ENCODE measurements around the gene KCNAB1.

The KCNAB1 gene

GRCh38 chr3:156140001-156140595 lies 19.7 kb downstream of the KCNAB1 start:
- DNase-seq: no peak

GRCh38 chr3:156142702-156143101 lies 22.3 kb downstream of the KCNAB1 start:
- DNase-seq: no peak

GRCh38 chr3:156143136-156143535 lies 22.8 kb downstream of the KCNAB1 start:
- no peak for DNase-seq

- no peak for DNase-seq
Measured at GRCh38 chr3:156144060-156144459, 23.7 kb downstream of the KCNAB1 start.

- DNase-seq: no peak
Measured at GRCh38 chr3:156145866-156146265, 25.5 kb downstream of the KCNAB1 start.

GRCh38 chr3:156148345-156148945 lies 28.1 kb downstream of the KCNAB1 start:
- no peak for DNase-seq

- no peak for DNase-seq
Measured at GRCh38 chr3:156148946-156149381, 28.6 kb downstream of the KCNAB1 start.

GRCh38 chr3:156149876-156150275 lies 29.5 kb downstream of the KCNAB1 start:
- DNase-seq: no peak

GRCh38 chr3:156150434-156151066 lies 30.2 kb downstream of the KCNAB1 start:
- peak in 1 of 2 donors; percentile 15 for DNase-seq

- DNase-seq: peak; percentile 46 to 47
Measured at GRCh38 chr3:156151824-156152428, 31.5 kb downstream of the KCNAB1 start.

- no peak for DNase-seq
Measured at GRCh38 chr3:156158656-156159295, 38.4 kb downstream of the KCNAB1 start.

GRCh38 chr3:156160647-156161046 lies 40.3 kb downstream of the KCNAB1 start:
- DNase-seq: no peak

- no peak for DNase-seq
Measured at GRCh38 chr3:156161172-156161571, 40.8 kb downstream of the KCNAB1 start.

- DNase-seq: no peak
Measured at GRCh38 chr3:156163848-156164247, 43.5 kb downstream of the KCNAB1 start.

GRCh38 chr3:156166808-156167207 lies 46.4 kb downstream of the KCNAB1 start:
- no peak for DNase-seq

GRCh38 chr3:156170571-156170970 lies 50.2 kb downstream of the KCNAB1 start:
- no peak for DNase-seq

- no peak for DNase-seq
Measured at GRCh38 chr3:156171281-156172267, 51.2 kb downstream of the KCNAB1 start.

GRCh38 chr3:156172536-156172935 lies 52.2 kb downstream of the KCNAB1 start:
- no peak for DNase-seq

GRCh38 chr3:156174229-156174847 lies 54.0 kb downstream of the KCNAB1 start:
- DNase-seq: no peak

GRCh38 chr3:156175570-156175969 lies 55.2 kb downstream of the KCNAB1 start:
- no peak for DNase-seq

GRCh38 chr3:156176048-156176447 lies 55.7 kb downstream of the KCNAB1 start:
- no peak for DNase-seq

All from stimulated activated CD4-positive, alpha-beta T cell treated with anti-CD3 and anti-CD28 coated beads, Interleukin-2, amount 100 ng/mL, for 48 hours (primary cell).